Nephron (organoid): ENCODE measurements around the gene PDZD8.

Experiments used
- H3K27ac Mint-ChIP-seq, 3 experiments: 2 replicates each; pipeline ENCODE4 v1.8.0; 2020; ENCODE audit warnings: mixed read lengths in 3 of 3, mild to moderate bottlenecking in 2 of 3, moderate library complexity in 1 of 3
- H3K27me3 Mint-ChIP-seq: 2 replicates; pipeline ENCODE4 v1.8.0; 2021; ENCODE audit warnings: low read depth, mild to moderate bottlenecking, moderate library complexity, mixed read lengths
- H3K36me3 Mint-ChIP-seq: 2 replicates; pipeline ENCODE4 v1.8.0; 2020; ENCODE audit warnings: low read depth, mixed read lengths
- H3K4me1 Mint-ChIP-seq: 2 replicates; pipeline ENCODE4 v1.8.0; 2020; ENCODE audit warnings: mixed read lengths
- H3K4me3 Mint-ChIP-seq, 3 experiments: 2 replicates each; pipeline ENCODE4 v1.8.0; 2020; ENCODE audit warnings: mild to moderate bottlenecking in 3 of 3, mixed read lengths in 3 of 3, moderate library complexity in 2 of 3
- H3K9me3 Mint-ChIP-seq: 2 replicates; pipeline ENCODE4 v1.8.0; 2020; ENCODE audit warnings: mixed read lengths
- TF ChIP-seq, protein P1 (sequence below), 3 experiments: fragments of 200-600 bp; sonication (generic); IDR thresholded peaks; one replicate each; pipeline ENCODE4 v1.5.0; 2021; ENCODE audit warnings: antibody characterized with exemption in 3 of 3; ENCODE audit not compliant: unreplicated experiment in 3 of 3

PDZD8 gene

GRCh38 chr10:117341061-117341460, 34.2 kb downstream of the PDZD8 start:
- Mint-ChIP-seq H3K27me3 (no peaks in the 10 kb centered on the region), H3K4me3 (no peak overlapping the region), H3K4me1 (peaks cover 30% of the 10 kb centered on the region), H3K36me3 (peaks cover 17% of the 10 kb centered on the region), H3K9me3 (no peaks in the 10 kb centered on the region), H3K27ac (no peak overlapping the region)
- TF ChIP-seq, protein P1, sequence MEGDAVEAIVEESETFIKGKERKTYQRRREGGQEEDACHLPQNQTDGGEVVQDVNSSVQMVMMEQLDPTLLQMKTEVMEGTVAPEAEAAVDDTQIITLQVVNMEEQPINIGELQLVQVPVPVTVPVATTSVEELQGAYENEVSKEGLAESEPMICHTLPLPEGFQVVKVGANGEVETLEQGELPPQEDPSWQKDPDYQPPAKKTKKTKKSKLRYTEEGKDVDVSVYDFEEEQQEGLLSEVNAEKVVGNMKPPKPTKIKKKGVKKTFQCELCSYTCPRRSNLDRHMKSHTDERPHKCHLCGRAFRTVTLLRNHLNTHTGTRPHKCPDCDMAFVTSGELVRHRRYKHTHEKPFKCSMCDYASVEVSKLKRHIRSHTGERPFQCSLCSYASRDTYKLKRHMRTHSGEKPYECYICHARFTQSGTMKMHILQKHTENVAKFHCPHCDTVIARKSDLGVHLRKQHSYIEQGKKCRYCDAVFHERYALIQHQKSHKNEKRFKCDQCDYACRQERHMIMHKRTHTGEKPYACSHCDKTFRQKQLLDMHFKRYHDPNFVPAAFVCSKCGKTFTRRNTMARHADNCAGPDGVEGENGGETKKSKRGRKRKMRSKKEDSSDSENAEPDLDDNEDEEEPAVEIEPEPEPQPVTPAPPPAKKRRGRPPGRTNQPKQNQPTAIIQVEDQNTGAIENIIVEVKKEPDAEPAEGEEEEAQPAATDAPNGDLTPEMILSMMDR (IDR thresholded peaks at IDR 0.05; ENCODE audit: unreplicated experiment in 3 of 3): no peak

DNA sequence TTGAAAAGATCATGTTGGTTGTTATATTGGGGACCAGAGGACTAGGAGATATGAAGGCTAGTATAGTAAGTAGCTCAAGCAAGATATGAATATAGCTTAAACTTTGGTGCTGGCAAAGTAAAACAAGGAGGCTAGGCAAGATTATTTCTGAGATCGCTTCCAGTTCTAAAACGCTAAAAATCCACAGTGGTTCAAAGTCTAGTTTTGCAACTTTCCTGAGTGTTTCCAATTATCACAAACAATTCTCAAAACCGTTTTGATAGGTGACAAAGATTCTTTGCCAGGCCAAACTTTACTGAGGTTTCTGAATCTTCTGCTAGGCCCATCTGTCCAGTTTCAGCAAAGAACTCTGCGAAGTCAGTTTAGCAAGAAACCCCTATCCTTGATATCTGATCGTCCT, 35.3 kb downstream of the PDZD8 start:
- Mint-ChIP-seq H3K4me3 (no peak overlapping the region), H3K27ac (no peak overlapping the region), H3K9me3 (peaks cover 5% of the 10 kb centered on the region), H3K36me3 (peaks cover 27% of the 10 kb centered on the region), H3K27me3 (no peaks in the 10 kb centered on the region), H3K4me1 (peaks cover 22% of the 10 kb centered on the region)
- TF ChIP-seq, protein P1 (IDR thresholded peaks at IDR 0.05; ENCODE audit: unreplicated experiment in 3 of 3): no peak

DNA sequence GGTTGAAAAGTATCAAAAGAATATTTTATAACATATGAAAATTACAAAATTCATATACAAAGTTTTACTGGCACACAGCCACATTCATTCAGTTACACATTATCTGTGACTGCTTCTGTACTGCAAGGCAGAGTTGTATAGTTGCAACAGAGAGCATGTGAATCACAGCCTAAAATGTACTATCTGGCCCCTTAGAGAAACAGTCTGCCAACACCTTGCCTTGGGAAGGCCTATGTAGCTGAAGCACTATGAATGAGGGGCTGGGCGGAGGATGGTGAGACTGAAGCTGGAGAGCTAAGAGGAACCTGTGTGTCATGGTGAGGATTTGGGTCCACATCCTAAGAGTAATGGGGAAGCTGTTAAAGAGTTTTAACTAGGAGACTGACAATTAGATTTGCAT, 35.7 kb downstream of the PDZD8 start:
- H3K27me3 Mint-ChIP-seq: no peaks in the 10 kb centered on the region
- H3K27ac Mint-ChIP-seq: no peak overlapping the region
- TF ChIP-seq, protein P1 (IDR thresholded peaks at IDR 0.05; ENCODE audit: unreplicated experiment in 3 of 3): no peak
- H3K4me3 Mint-ChIP-seq: no peak overlapping the region
- H3K36me3 Mint-ChIP-seq: peaks cover 31% of the 10 kb centered on the region
- peaks cover 9% of the 10 kb centered on the region for H3K9me3 Mint-ChIP-seq
- peaks cover 21% of the 10 kb centered on the region for H3K4me1 Mint-ChIP-seq

DNA sequence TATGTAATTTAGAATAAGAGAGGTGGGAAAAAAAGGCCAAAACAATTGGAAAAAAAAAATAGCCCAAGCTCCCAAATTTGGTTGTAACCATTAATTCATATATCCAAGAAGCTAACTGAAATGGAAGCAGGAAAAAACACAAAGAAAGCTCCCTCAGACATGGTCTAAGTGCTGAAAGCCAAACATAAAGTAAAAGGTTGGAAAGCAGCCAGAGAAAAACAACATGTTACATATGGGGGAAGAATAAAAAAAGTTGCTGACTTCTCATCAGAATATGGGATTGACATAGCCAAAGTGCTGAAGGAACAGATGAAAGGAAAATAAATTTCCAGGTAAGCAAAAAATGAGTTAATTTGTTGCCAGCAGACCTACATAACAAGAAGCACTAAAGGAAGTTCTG, 40.3 kb downstream of the PDZD8 start:
- Mint-ChIP-seq H3K4me1 (peaks cover 9% of the 10 kb centered on the region), H3K27me3 (no peaks in the 10 kb centered on the region), H3K4me3 (no peak overlapping the region), H3K36me3 (peaks cover 49% of the 10 kb centered on the region), H3K27ac (no peak overlapping the region), H3K9me3 (peaks cover 16% of the 10 kb centered on the region)
- TF ChIP-seq, protein P1 (IDR thresholded peaks at IDR 0.05; ENCODE audit: unreplicated experiment in 3 of 3): no peak

DNA sequence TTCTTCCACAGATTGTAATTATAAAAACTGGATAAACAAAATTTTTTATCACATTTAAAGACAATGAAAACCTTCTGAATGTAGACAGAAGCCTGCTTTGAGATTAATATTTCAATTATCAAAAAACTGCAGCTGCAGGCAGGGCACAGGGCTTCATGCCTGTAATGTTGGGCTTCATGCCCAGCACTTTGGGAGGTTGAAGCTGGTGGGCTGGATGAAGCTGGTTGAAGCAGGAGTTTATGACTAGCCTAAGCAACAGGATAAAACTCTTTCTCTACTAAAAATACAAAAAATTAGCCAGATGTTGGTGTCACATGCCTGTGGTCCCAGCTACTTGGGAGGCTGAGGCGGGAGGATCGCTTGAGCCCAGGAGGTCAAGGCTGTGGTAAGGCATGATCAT, 41.2 kb downstream of the PDZD8 start:
- Mint-ChIP-seq H3K4me1 (peaks cover 5% of the 10 kb centered on the region), H3K27me3 (no peaks in the 10 kb centered on the region), H3K27ac (no peak overlapping the region), H3K36me3 (peaks cover 50% of the 10 kb centered on the region), H3K9me3 (peaks cover 16% of the 10 kb centered on the region), H3K4me3 (no peak overlapping the region)
- TF ChIP-seq, protein P1 (IDR thresholded peaks at IDR 0.05; ENCODE audit: unreplicated experiment in 3 of 3): no peak

DNA sequence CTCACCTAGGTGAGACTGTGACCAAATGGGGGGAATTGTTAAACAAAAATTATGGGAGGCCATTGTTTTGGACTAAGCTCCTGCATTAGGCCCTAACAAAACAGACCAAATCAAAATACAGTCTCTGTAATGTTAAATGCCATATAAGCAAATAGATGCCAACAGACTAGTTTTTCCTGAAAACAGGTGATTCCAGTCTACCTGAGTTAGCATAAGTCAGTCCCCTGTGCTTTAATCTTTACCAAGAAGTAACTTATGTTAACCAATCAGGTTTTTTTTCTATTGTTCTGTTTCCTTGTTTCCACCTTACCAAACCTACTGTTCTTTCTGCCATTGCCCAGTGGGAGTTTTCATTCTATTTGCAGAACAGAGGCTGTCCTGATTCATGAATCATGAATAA, 48.0 kb downstream of the PDZD8 start:
- peaks cover 5% of the 10 kb centered on the region for H3K4me1 Mint-ChIP-seq
- peaks cover 37% of the 10 kb centered on the region for H3K36me3 Mint-ChIP-seq
- no peak overlapping the region for H3K27ac Mint-ChIP-seq
- H3K4me3 Mint-ChIP-seq: no peak overlapping the region
- no peaks in the 10 kb centered on the region for H3K27me3 Mint-ChIP-seq
- peaks cover 6% of the 10 kb centered on the region for H3K9me3 Mint-ChIP-seq
- TF ChIP-seq, protein P1 (IDR thresholded peaks at IDR 0.05; ENCODE audit: unreplicated experiment in 3 of 3): no peak
